DMS153 treated with DMSO at 0.1 percent for 48 hours (cell line): Measurements from ENCODE around the gene MED13.
"Not testable (repeated sequence)": the region's sequence is repeated elsewhere in the genome, so short reads cannot be mapped to it uniquely, and the experiment has no call there.

Source experiments
- DNase-seq: peaks from one replicate; lab custom pipeline; 2025; ENCODE audit not compliant: unreplicated experiment; lab: John Stamatoyannopoulos, UW

MED13 gene

GRCh38 chr17:61997664-61998063 is 67.4 kb downstream of the MED13 start:
- DNase-seq, result no peak

DNA sequence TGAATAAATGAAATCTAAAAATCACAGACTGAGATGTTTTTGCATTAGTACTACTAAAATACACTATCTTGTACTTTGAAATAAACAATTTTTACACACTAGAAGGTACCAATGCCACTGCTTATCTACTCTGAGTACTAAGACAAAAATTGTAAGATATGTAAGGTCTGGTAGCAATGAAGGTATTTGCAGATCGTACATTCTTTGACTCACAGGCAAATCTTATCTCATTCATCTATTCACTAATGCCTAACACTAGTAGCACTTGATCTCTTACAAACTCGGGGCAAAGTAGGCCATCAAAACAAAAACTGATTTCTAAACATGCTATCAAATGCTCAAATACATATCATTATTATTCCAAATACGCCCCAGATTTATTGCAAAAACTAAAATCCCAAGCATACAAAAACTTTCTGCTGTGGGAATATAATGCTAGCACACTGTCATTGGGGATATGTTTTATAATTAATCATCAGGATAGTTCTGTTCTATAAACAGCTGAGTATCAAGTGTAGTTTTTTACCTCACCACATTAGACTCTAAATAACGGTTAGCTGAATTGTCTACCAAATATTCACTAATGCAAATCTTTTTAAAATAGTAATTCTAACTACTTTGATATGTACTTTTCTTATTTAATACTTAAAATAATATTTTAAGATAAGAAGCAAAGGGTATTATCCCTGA is 68.0 kb downstream of the MED13 start:
- DNase-seq, result no peak

- no peak for DNase-seq
Observed at GRCh38 chr17:61989509-61989908, 75.6 kb downstream of the MED13 start.

- no peak for DNase-seq
Observed at GRCh38 chr17:61986898-61987297, 78.2 kb downstream of the MED13 start.

DNA sequence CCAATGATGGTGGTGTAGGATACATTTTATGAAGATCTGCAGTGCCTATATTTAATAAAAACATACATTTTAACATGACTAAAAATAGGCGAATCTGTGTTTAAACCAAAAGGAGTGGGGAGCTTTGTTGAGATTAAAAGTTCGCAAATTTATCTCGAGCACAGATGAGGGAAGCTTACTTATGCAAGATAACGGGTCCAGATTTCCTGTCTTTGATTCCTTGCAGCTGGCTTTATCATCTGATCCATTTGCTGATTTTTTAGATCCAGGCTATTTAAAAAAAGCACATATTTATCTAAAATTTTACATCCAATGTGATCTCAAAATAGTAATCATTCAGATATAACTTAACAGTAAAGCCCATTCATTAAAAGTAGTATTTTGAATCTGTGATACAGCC is 80.3 kb downstream of the MED13 start:
- DNase-seq, result no peak

- DNase-seq, result no peak
Observed at GRCh38 chr17:61981323-61981722, 83.8 kb downstream of the MED13 start.

DNA sequence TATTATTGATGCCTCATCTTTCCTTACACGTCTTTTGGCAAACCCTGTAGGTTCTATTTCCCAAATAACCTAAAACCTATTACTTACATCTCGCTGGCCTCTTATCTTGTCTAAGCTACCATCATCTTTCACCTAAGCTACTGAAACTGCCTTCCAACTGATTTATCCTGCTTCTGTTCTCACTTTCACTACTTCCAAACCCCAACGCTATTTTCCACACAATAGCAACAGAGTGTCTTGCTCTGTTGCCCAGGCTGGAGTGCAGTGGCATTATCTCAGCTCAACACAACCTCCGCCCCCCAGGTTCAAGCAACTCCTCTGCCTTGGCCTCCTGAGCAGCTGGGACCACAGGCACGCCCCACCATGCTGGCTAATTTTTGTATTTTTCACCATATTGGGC is 84.5 kb downstream of the MED13 start:
- DNase-seq, result no peak

DNA sequence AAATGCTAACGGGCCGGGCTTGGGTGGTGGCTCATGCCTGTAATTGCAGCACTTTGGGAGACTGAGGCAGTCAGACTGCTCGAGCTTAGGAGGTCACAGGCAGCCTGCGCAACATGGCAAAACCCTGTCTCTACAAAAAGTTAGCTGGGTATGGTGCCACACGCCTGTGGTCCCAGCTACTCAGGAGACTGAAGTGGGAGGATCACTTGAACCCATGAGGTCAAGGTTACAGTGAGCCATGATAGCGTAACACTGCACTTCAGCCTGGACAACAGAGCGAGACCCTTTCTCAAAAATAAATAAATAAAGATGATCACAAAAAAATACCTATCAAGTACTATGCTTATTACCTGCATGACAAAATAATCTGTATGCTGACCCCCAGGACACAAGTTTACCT is 91.0 kb downstream of the MED13 start:
- no peak for DNase-seq

DNA sequence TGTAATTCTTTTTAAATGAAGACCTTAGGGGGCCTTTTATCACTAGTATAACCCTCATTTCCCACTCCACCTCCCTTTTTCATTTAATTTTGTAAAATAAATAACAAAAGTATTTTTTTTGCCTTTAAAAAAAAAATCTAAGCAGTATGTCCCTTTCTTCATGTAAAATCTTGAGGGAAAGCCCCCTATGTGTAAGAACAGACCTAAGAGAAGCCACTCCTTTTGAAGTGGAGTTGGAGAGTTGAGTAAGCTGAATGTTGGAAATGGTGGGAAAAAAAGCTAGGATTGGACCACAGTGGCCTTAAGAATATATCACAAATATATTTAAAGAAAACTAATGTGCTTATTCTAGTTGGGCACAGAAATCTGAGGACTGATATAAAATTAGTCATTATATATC is 92.8 kb downstream of the MED13 start:
- DNase-seq, result no peak

- no peak for DNase-seq
Observed at GRCh38 chr17:61970030-61970429, 95.0 kb downstream of the MED13 start.

GRCh38 chr17:61968757-61969156 is 96.3 kb downstream of the MED13 start:
- no peak for DNase-seq

DNA sequence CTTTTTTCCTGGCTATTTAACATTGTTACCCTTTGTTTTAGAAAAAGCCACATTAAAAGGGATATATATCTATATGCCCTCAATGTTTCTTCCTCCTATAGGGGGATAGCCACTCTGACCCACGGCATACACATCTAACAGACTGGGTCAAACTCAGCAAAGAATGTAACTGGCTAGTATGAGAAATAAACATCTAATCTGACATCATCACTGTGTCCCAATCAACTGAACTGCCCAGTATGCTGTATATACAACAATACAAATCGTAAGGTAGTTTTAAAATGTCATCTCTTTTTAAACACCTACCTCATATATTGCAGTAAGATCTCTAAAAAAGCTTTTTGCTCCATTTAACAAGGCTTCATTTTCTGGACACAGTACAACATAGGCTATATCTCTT is 97.3 kb downstream of the MED13 start:
- no peak for DNase-seq

GRCh38 chr17:61966191-61966590 is 98.9 kb downstream of the MED13 start:
- no peak for DNase-seq

GRCh38 chr17:61955619-61956018 is 109.5 kb downstream of the MED13 start:
- DNase-seq, result no peak

GRCh38 chr17:61947367-61948078 is 117.6 kb downstream of the MED13 start:
- DNase-seq, result no peak

DNA sequence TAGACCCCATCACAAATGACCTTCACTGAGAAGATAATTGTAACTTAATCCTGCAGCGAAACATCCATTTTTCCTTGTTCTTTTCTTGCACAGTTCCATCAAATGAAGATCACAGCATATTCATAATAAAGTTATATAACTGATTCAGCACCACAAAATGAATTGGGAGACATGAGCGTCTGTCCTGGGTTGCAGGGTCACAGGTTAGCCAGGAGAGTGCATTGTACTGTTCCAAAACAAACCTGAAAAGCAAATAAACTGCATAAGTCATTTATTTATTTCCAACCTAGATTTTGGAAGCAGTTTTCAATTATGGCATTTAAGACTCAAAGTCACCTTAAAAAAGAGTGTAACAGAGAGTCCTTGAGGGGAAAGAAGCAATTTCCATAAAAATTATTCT is 118.7 kb downstream of the MED13 start:
- DNase-seq, result no peak

- no peak for DNase-seq
Observed at GRCh38 chr17:61943117-61943516, 122.0 kb downstream of the MED13 start.

GRCh38 chr17:61942085-61942484 is 123.0 kb downstream of the MED13 start:
- DNase-seq, result no peak

GRCh38 chr17:61928101-61928436 is 137.0 kb downstream of the MED13 start:
- no peak for DNase-seq

DNA sequence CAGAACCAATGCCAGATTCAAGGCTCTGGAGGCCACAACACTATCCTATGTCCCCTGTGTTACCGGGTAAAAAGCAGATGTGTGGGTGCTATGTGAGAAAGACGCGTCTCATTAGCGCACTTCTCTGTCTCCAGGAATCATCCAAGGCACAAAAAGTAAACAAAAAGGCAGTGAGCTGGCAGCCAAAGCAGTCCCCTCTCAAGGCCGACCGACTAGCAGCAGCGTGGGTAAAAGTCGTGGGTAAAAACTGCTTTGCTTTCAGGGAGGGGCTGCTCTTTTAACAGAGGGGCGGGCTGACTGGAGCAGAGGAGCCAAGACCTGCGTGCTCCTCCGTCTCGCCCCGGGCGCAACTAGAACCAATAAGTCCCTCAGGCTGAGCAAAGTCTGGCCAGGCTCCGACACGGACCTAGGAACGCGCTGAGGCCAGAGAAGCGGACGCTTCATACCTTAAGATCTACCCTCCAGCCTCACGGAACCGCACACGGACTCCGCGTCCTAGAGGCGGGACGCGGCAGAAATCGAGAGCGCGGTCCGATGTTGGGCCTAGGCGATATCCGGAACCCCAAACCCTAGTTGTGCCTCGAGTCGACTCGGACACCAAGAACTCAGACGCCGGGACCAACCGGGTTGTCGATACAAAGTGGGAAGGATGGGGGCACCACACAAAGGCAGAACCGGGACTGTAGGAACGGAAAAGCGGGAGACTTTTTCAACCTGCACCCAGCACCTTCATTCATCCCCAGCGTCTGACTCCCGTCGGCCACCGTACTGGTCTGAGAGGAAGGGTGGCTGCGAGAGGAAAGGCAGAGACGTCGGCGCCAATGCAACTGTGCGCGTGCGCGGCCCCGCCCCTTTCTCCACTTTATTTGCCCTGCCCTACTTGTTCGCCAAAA is 137.6 kb downstream of the MED13 start, which contains the start of gene INTS2:
INTS2 (minus strand) TSS at position 775 of the 893 bp plus-strand sequence. CDS start 1,338 bp downstream, outside the sequence.
- peak; percentile 84 for DNase-seq

DNA sequence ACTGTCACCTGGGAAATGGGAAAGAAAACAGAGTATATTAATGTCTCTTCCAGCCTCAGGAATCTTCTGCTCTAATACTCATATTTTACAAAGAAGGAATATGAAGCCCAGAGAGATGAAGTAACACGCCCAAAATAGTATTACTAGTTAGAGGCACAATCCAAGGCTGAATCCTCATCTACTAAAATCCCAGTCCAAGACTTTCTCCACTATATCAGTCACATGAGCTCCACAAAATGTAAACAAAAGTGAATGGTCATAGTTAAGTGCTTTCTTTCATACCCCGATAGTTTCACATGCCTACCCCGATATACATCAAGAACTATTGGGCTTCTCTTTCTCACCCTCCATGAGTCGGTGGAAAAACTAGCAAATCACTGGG is 138.3 kb downstream of the MED13 start:
- no peak for DNase-seq

GRCh38 chr17:61915162-61915561 is 149.9 kb downstream of the MED13 start:
- DNase-seq, result not testable (repeated sequence)
